Measurements from ENCODE around the gene CFAP210. TPM values are rescaled to one million over a fixed set of nuclear protein-coding genes. Genes with fewer than 3 reads are reported as not detected.

The CFAP210 gene
- total RNA-seq, 1 experiment from 2014 or later: 0.20 TPM

DNA sequence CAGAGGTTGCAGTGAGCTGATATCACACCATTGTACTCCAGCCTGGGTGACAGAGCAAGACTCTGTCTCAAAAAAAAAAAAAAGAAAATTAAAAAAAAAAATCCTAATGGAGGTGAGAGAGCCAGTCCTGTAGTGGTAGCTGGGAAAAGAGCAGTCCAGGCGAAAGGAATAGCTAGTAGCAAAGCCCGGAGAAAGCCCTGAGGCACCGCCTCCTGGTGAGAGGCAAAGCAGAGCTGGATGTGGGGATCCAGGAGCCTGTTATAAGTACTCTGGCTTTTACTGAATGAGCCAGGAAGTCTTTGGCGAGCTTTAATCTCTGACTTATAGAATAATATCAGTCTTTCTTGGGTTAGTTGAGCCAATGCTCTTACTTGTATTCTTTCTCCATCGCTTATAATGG is 32.9 kb upstream of the CFAP210 start:
- ChIA-PET POLR2A (interaction anchor here (0.6 to 0.7 kb wide), 2 partner anchors 23 to 602 kb away, joined by 3 read pairs; no protein-coding TSS in a partner anchor), CTCF (no interaction called here)
- no peaks in the 10 kb centered on the region for H3K36me3 Mint-ChIP-seq
- no peak overlapping the region for H3K27ac Mint-ChIP-seq
- H3K27me3 Mint-ChIP-seq (ENCODE audit: low read depth): peaks cover 1% of the 10 kb centered on the region; the same call in 1 of the 2 replicates
- H3K4me1 Mint-ChIP-seq: peaks cover 14% of the 10 kb centered on the region
- H3K4me3 Mint-ChIP-seq: no peak overlapping the region
- no peak for TF ChIP-seq ZNF281 (CRISPR knock-in tag; IDR thresholded peaks at IDR 0.05)
- TF ChIP-seq, protein P1, sequence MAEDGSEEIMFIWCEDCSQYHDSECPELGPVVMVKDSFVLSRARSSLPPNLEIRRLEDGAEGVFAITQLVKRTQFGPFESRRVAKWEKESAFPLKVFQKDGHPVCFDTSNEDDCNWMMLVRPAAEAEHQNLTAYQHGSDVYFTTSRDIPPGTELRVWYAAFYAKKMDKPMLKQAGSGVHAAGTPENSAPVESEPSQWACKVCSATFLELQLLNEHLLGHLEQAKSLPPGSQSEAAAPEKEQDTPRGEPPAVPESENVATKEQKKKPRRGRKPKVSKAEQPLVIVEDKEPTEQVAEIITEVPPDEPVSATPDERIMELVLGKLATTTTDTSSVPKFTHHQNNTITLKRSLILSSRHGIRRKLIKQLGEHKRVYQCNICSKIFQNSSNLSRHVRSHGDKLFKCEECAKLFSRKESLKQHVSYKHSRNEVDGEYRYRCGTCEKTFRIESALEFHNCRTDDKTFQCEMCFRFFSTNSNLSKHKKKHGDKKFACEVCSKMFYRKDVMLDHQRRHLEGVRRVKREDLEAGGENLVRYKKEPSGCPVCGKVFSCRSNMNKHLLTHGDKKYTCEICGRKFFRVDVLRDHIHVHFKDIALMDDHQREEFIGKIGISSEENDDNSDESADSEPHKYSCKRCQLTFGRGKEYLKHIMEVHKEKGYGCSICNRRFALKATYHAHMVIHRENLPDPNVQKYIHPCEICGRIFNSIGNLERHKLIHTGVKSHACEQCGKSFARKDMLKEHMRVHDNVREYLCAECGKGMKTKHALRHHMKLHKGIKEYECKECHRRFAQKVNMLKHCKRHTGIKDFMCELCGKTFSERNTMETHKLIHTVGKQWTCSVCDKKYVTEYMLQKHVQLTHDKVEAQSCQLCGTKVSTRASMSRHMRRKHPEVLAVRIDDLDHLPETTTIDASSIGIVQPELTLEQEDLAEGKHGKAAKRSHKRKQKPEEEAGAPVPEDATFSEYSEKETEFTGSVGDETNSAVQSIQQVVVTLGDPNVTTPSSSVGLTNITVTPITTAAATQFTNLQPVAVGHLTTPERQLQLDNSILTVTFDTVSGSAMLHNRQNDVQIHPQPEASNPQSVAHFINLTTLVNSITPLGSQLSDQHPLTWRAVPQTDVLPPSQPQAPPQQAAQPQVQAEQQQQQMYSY (CRISPR knock-in tag; IDR thresholded peaks at IDR 0.05): peak; percentile 63
- DNase-seq (ENCODE audit: low spot score): peak; percentile 37
- 0 out of 2 replicates have a peak, but pooled peaks cover 2% of the 10 kb centered on the region for H3K9me3 Mint-ChIP-seq
- ATAC-seq: peak; percentile 78

GRCh38 chr2:169721016-169721415 is 26.8 kb upstream of the CFAP210 start:
- Mint-ChIP-seq H3K4me1 (peaks cover 3% of the 10 kb centered on the region), H3K27ac (no peak overlapping the region), H3K27me3 (ENCODE audit: low read depth) (no peaks in the 10 kb centered on the region; the same call in 1 of the 2 replicates), H3K36me3 (no peaks in the 10 kb centered on the region), H3K9me3 (no peaks in the 10 kb centered on the region), H3K4me3 (no peak overlapping the region)
- DNase-seq (ENCODE audit: low spot score) (no peak), ATAC-seq (no peak)
- TF ChIP-seq ZNF219 (CRISPR knock-in tag; IDR thresholded peaks at IDR 0.05; ENCODE audit: borderline replicate concordance) (no peak), ATF3 (CRISPR knock-in tag; conservative IDR thresholded peaks at IDR 0.05) (no peak), ZNF232 (CRISPR knock-in tag; IDR thresholded peaks at IDR 0.05) (no peak), GABPB1 (CRISPR knock-in tag; IDR thresholded peaks at IDR 0.05) (no peak), IRF1 (CRISPR knock-in tag; IDR thresholded peaks at IDR 0.05) (no peak)
- TF ChIP-seq, protein P2, sequence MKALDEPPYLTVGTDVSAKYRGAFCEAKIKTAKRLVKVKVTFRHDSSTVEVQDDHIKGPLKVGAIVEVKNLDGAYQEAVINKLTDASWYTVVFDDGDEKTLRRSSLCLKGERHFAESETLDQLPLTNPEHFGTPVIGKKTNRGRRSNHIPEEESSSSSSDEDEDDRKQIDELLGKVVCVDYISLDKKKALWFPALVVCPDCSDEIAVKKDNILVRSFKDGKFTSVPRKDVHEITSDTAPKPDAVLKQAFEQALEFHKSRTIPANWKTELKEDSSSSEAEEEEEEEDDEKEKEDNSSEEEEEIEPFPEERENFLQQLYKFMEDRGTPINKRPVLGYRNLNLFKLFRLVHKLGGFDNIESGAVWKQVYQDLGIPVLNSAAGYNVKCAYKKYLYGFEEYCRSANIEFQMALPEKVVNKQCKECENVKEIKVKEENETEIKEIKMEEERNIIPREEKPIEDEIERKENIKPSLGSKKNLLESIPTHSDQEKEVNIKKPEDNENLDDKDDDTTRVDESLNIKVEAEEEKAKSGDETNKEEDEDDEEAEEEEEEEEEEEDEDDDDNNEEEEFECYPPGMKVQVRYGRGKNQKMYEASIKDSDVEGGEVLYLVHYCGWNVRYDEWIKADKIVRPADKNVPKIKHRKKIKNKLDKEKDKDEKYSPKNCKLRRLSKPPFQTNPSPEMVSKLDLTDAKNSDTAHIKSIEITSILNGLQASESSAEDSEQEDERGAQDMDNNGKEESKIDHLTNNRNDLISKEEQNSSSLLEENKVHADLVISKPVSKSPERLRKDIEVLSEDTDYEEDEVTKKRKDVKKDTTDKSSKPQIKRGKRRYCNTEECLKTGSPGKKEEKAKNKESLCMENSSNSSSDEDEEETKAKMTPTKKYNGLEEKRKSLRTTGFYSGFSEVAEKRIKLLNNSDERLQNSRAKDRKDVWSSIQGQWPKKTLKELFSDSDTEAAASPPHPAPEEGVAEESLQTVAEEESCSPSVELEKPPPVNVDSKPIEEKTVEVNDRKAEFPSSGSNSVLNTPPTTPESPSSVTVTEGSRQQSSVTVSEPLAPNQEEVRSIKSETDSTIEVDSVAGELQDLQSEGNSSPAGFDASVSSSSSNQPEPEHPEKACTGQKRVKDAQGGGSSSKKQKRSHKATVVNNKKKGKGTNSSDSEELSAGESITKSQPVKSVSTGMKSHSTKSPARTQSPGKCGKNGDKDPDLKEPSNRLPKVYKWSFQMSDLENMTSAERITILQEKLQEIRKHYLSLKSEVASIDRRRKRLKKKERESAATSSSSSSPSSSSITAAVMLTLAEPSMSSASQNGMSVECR (CRISPR knock-in tag; IDR thresholded peaks at IDR 0.05; ENCODE audit: borderline replicate concordance): no peak
- TF ChIP-seq, protein P3, sequence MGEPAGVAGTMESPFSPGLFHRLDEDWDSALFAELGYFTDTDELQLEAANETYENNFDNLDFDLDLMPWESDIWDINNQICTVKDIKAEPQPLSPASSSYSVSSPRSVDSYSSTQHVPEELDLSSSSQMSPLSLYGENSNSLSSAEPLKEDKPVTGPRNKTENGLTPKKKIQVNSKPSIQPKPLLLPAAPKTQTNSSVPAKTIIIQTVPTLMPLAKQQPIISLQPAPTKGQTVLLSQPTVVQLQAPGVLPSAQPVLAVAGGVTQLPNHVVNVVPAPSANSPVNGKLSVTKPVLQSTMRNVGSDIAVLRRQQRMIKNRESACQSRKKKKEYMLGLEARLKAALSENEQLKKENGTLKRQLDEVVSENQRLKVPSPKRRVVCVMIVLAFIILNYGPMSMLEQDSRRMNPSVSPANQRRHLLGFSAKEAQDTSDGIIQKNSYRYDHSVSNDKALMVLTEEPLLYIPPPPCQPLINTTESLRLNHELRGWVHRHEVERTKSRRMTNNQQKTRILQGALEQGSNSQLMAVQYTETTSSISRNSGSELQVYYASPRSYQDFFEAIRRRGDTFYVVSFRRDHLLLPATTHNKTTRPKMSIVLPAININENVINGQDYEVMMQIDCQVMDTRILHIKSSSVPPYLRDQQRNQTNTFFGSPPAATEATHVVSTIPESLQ (CRISPR knock-in tag; IDR thresholded peaks at IDR 0.05): no peak
- POLR2A ChIA-PET: no interaction called here
- CTCF ChIA-PET: no interaction called here
